ENCODE results near the gene SLC10A1.

GRCh38 chr14:69844171-69844570 is 47.1 kb upstream of the SLC10A1 start:
- TF ChIP-seq CTCF (IDR thresholded peaks at IDR 0.05) (no peak), POLR2A (IDR thresholded peaks at IDR 0.05) (no peak)
